Stomach (tissue), 9 donors: ENCODE data around the gene CNTROB. TPM values are rescaled to one million over a fixed set of nuclear protein-coding genes. Genes with fewer than 3 reads are reported as not detected.

Experiments
- DNase-seq, 2 donors: peaks; one replicate each; pipeline versions ENCODE4 v3.0.0 to v3.0.0-alpha.2; 2013 to 2019
- H3K27ac ChIP-seq, 5 donors: fragments of 200-600 bp in 4 of 5; sonication (generic) in 4 of 5; one replicate each; pipeline ENCODE4 v1.5.1; 2013 to 2019; ENCODE audit warnings: mild to moderate bottlenecking in 1 of 5, moderate library complexity in 1 of 5
- H3K27me3 ChIP-seq, 3 donors: fragments of 200-600 bp; sonication (generic); one replicate each; pipeline ENCODE4 v1.5.1; 2017 to 2019; ENCODE audit warnings: mixed run types in 1 of 3
- H3K36me3 ChIP-seq, 4 donors: fragments of 200-600 bp; sonication (generic); 1 replicate in 3 of 4; 2 replicates in 1 of 4; pipeline ENCODE4 v1.5.1; 2016 to 2019
- H3K4me1 ChIP-seq, 4 donors: fragments of 200-600 bp; sonication (generic); one replicate each; pipeline ENCODE4 v1.5.1; 2016 to 2019
- H3K4me3 ChIP-seq, 4 donors: fragments of 200-600 bp; sonication (generic) in 3 of 4; one replicate each; pipeline ENCODE4 v1.5.1; 2016 to 2019; ENCODE audit warnings: mild to moderate bottlenecking in 1 of 4
- H3K9me3 ChIP-seq, 4 donors: fragments of 200-600 bp; sonication (generic); one replicate each; pipeline ENCODE4 v1.5.1; 2016 to 2019
- CTCF ChIP-seq, 7 experiments: fragments of 450-650 bp in 4 of 7; fragments of 200-600 bp in 3 of 7; sonication (generic) in 3 of 7; IDR thresholded peaks; one replicate each; pipeline ENCODE4 v1.5.1; 2016 to 2019; ENCODE audit warnings: antibody characterized with exemption in 7 of 7, control low read depth in 2 of 7, mild to moderate bottlenecking in 1 of 7
- EP300 ChIP-seq: sonication (generic); formaldehyde crosslinking; IDR thresholded peaks from one replicate; pipeline ENCODE4 v1.6.1; 2017; ENCODE audit warnings: antibody characterized with exemption
- POLR2A ChIP-seq, 4 donors: fragments of 450-650 bp; IDR thresholded peaks; one replicate each; pipeline ENCODE4 v1.6.1; 2016; ENCODE audit warnings: antibody characterized with exemption in 4 of 4, control low read depth in 2 of 4, mild to moderate bottlenecking in 1 of 4, moderate library complexity in 1 of 4
- POLR2AphosphoS5 ChIP-seq, 3 donors: sonication (generic); formaldehyde crosslinking; IDR thresholded peaks; one replicate each; pipeline ENCODE4 v1.6.1; 2016; ENCODE audit warnings: antibody characterized with exemption in 3 of 3
- WGBS, 5 donors: extraction: QIAGEN DNeasy Blood & Tissue Kit in 3 of 5; methylation state at CpG; one replicate each; pipeline versions ENCODE4 v1.1.5 to v1.1.7; 2013 to 2018; 5-methylcytosine and 5-hydroxymethylcytosine counted together
- intact Hi-C: fragments of 100-400 bp; cut with DNase I; formaldehyde crosslinking; loops from one replicate; pipeline ENCODE4 v1.15.1; 2023; ENCODE audit warnings: low total_unique reads
- polyA plus RNA-seq, 3 donors: library from polyadenylated mRNA; stranded (reverse); fragments of 200-250 nt; gene quantifications; one replicate each; pipeline ENCODE4 v1.2.3, GENCODE V29; 2013
- total RNA-seq, 5 donors: library from RNA; depleted of rRNA; stranded (reverse); fragments of >200 nt; gene quantifications; one replicate each; pipeline versions ENCODE4 v1.1.0 to v1.2.3, GENCODE V29; 2014 to 2016
- donor health status: healthy with polysubstance abuse.
- donor health status: Bipolar disorder and iron deficiency.
- donor health status: healthy.

CNTROB gene
- total and polyA plus RNA-seq, 8 donors, result 12.9 to 146 (median 25.7) TPM

- TF ChIP-seq CTCF (IDR thresholded peaks at IDR 0.05) (peak in 6 of 7 experiments; percentile 86 to 97 (median 96)), POLR2AphosphoS5 (IDR thresholded peaks at IDR 0.05) (peak in 1 of 3 donors; percentile 39), POLR2A (IDR thresholded peaks at IDR 0.05) (no peak)
- Histone ChIP-seq H3K27me3 (peaks cover 0 to 16% (median 0%) of the 10 kb centered on the region in 3 donors), H3K36me3 (no peaks in the 10 kb centered on the region), H3K9me3 (no peaks in the 10 kb centered on the region), H3K4me3 (peak overlapping the region; percentile 53 to 72 (median 60)), H3K4me1 (peaks cover 0 to 16% (median 13%) of the 10 kb centered on the region in 4 donors), H3K27ac (peak overlapping the region; percentile 58 to 80 (median 66))
- intact Hi-C loops, result loop anchor here (10.0 kb wide), 1 partner anchor 95 kb away; no protein-coding TSS in a partner anchor
- peak; percentile 91 to 93 for DNase-seq
- 2 to 5% (median 3%) methylated on average over 38 to 59 of the region's 59 CpGs for WGBS, 5 donors
These were observed 58.0 kb downstream of the CNTROB start for GRCh38 chr17:7989781-7990655.

GRCh38 chr17:7992516-7992915, 60.5 kb downstream of the CNTROB start:
- intact Hi-C loops, result no loop called here

GRCh38 chr17:7992924-7993323, 60.9 kb downstream of the CNTROB start:
- no peak overlapping the region for H3K4me3 ChIP-seq
- no peaks in the 10 kb centered on the region for H3K36me3 ChIP-seq
- 58 to 75% (median 62%) methylated on average over 3 of the region's 3 CpGs for WGBS, 5 donors
- TF ChIP-seq CTCF (IDR thresholded peaks at IDR 0.05), result no peak
- no peak for TF ChIP-seq POLR2A (IDR thresholded peaks at IDR 0.05)
- no peak for TF ChIP-seq POLR2AphosphoS5 (IDR thresholded peaks at IDR 0.05)
- TF ChIP-seq EP300, result no peak
- H3K9me3 ChIP-seq, result no peaks in the 10 kb centered on the region
- peaks cover 0 to 11% (median 0%) of the 10 kb centered on the region in 3 donors for H3K27me3 ChIP-seq
- intact Hi-C loops, result no loop called here
- peaks cover 0 to 25% (median 17%) of the 10 kb centered on the region in 4 donors for H3K4me1 ChIP-seq
- no peak for DNase-seq
- H3K27ac ChIP-seq, result no peak overlapping the region

More at GRCh38 chr17:7992516-7992915, 60.5 kb downstream of the CNTROB start:
- H3K9me3 ChIP-seq, result no peaks in the 10 kb centered on the region
- no peak overlapping the region for H3K4me3 ChIP-seq
- DNase-seq, result no peak
- no peak overlapping the region for H3K27ac ChIP-seq
- no peaks in the 10 kb centered on the region for H3K36me3 ChIP-seq
- H3K27me3 ChIP-seq, result peaks cover 0 to 9% (median 0%) of the 10 kb centered on the region in 3 donors
- peaks cover 0 to 22% (median 16%) of the 10 kb centered on the region in 4 donors for H3K4me1 ChIP-seq
- whole genome bisulfite sequencing, 5 donors, result 84 to 92% (median 90%) methylated on average over 2 of the region's 2 CpGs
- TF ChIP-seq EP300 (no peak), POLR2A (IDR thresholded peaks at IDR 0.05) (no peak), POLR2AphosphoS5 (IDR thresholded peaks at IDR 0.05) (no peak), CTCF (IDR thresholded peaks at IDR 0.05) (no peak)

- peaks cover 0 to 25% (median 17%) of the 10 kb centered on the region in 4 donors for H3K4me1 ChIP-seq
- H3K27me3 ChIP-seq, result peaks cover 0 to 20% (median 7%) of the 10 kb centered on the region in 3 donors
- H3K27ac ChIP-seq, result no peak overlapping the region
- TF ChIP-seq POLR2A (IDR thresholded peaks at IDR 0.05) (no peak), POLR2AphosphoS5 (IDR thresholded peaks at IDR 0.05) (no peak), EP300 (no peak), CTCF (IDR thresholded peaks at IDR 0.05) (no peak)
- intact Hi-C loops, result no loop called here
- DNase-seq, result no peak
- WGBS, 5 donors, result 85 to 90% (median 87%) methylated on average over 27 of the region's 27 CpGs
- no peaks in the 10 kb centered on the region for H3K36me3 ChIP-seq
- no peak overlapping the region for H3K4me3 ChIP-seq
- no peaks in the 10 kb centered on the region for H3K9me3 ChIP-seq
These were observed 62.1 kb downstream of the CNTROB start for GRCh38 chr17:7993972-7994589.
